Thymus (tissue), 11 donors: ENCODE results near the gene SUGP2. TPM values are rescaled to one million over a fixed set of nuclear protein-coding genes. Genes with fewer than 3 reads are reported as not detected.

Experiments used
- DNase-seq, 9 donors: peaks; one replicate each; pipeline ENCODE4 v3.0.0-alpha.2; 2013; ENCODE audit warnings: low spot score in 9 of 9, low read depth in 6 of 9, missing footprints in 1 of 9
- H3K27ac ChIP-seq, 2 donors: one replicate each; pipeline ENCODE4 v1.5.1; 2013; ENCODE audit warnings: control low read depth in 1 of 2, low read depth in 1 of 2, low read length in 1 of 2, mild to moderate bottlenecking in 1 of 2, moderate library complexity in 1 of 2
- H3K27me3 ChIP-seq, 2 donors: one replicate each; pipeline ENCODE4 v1.5.1; 2013; ENCODE audit warnings: low read length in 1 of 2; ENCODE audit not compliant: control insufficient read depth in 2 of 2, insufficient read depth in 1 of 2
- H3K36me3 ChIP-seq, 2 donors: one replicate each; pipeline ENCODE4 v1.5.1; 2013; ENCODE audit warnings: low read length in 1 of 2, mild to moderate bottlenecking in 1 of 2, moderate library complexity in 1 of 2; ENCODE audit not compliant: control insufficient read depth in 2 of 2, insufficient read depth in 2 of 2
- H3K4me1 ChIP-seq, 2 donors: one replicate each; pipeline ENCODE4 v1.5.1; 2013; ENCODE audit warnings: low read length in 2 of 2; ENCODE audit not compliant: control insufficient read depth in 2 of 2, insufficient read depth in 2 of 2
- H3K4me3 ChIP-seq, 2 donors: one replicate each; pipeline ENCODE4 v1.5.1; 2013; ENCODE audit warnings: low read length in 2 of 2, control low read depth in 1 of 2, mild to moderate bottlenecking in 1 of 2
- H3K9me3 ChIP-seq, 2 donors: one replicate each; pipeline ENCODE4 v1.5.1; 2013; ENCODE audit warnings: low read length in 1 of 2, mild to moderate bottlenecking in 1 of 2; ENCODE audit not compliant: control insufficient read depth in 2 of 2, insufficient read depth in 1 of 2
- WGBS: extraction: QIAGEN DNeasy Blood & Tissue Kit; methylation state at CpG from one replicate; pipeline ENCODE4 v1.1.7; 2013; 5-methylcytosine and 5-hydroxymethylcytosine counted together
- polyA plus RNA-seq: library from polyadenylated mRNA; stranded (reverse); fragments of 200-250 nt; gene quantifications from one replicate; pipeline ENCODE4 v1.2.3, GENCODE V29; 2013
- total RNA-seq: library from RNA; stranded (reverse); fragments of 120-200 nt; gene quantifications from one replicate; pipeline ENCODE4 v1.2.4, GENCODE V29; 2013
- donor health status: healthy.

SUGP2 gene
- total and polyA plus RNA-seq, 2 donors = 45.3 to 129 TPM

DNA sequence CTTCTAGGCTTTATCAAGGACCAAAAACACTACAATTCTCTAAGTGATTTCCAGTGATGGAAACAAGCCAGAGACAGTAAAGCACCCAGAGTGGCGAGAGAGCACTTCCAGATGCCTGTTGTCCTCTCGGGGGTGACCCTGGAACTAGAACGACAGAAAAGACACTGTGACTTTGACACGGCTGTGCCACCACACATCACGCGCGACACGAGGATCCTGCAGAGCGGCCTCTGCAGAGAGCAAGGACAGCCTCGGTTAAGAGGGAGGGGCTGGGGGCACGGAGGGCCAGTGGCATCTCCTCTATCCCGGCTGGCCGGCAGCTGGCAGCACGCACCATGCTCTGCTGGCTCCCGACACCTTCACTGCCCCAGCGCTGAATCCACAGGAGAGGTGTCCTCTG, 42.3 kb downstream of the SUGP2 start:
- DNase-seq = no peak
- WGBS = 96% methylated on average over 16 of the region's 16 CpGs
- Histone ChIP-seq H3K36me3 (peaks cover 42 to 44% of the 10 kb centered on the region in 2 donors), H3K27ac (no peak overlapping the region), H3K4me3 (no peak overlapping the region), H3K9me3 (no peaks in the 10 kb centered on the region), H3K4me1 (no peaks in the 10 kb centered on the region), H3K27me3 (peaks cover 0 to 19% of the 10 kb centered on the region in 2 donors)

DNA sequence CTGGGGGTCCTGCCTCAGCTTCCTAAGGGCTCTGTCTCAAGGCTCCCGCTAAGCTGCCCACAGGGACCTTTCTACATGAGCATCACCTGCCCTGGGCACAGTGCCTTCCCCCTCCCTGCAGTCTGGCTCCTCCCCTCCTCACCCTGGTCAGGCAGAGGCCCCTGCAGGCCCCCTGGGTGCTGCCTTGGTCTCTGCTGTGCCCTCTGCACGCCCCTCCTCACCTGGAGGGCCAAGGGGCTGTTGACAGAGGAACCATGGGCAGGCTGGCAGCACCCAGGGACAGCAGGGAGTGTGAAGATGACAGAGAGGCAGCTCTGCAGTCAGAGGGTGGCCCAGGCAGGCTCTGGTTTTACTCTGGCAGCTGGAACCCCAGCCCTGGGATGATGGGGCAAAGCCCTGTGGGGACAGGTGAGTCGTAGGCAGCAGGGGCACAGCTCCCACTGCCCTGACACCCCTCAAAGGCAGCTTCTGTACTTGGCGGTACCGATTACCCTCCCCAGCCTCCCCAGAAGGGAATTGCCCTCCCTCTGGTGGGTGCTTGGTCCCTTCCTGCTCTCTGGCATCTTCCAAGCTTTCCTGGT, 43.1 kb downstream of the SUGP2 start:
- WGBS = 97% methylated on average over 5 of the region's 5 CpGs
- Histone ChIP-seq H3K9me3 (no peaks in the 10 kb centered on the region), H3K4me1 (peaks cover 0 to 4% of the 10 kb centered on the region in 2 donors), H3K27me3 (peaks cover 2 to 27% of the 10 kb centered on the region in 2 donors), H3K27ac (no peak overlapping the region), H3K36me3 (peaks cover 37% of the 10 kb centered on the region in 2 donors), H3K4me3 (no peak overlapping the region)
- no peak for DNase-seq

DNA sequence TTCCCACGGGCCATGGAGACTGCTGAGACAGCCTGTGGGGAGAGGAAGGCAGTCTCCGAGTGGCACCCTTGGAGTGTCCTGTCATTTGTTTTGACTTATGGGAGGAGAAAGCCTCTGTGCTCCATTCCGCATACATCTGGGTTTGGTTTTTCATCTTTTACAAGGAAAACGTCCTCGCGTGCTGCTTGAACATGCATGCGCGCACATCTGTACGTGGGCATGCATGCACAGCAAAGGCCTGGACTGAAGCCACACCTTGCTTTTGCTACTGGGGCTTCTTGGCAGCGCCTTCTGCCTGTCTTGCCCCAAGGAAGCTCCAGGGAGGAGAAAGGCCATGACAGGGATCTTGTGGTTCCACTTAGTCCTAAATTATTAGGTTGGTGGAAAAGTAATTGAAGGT, 44.0 kb downstream of the SUGP2 start:
- DNase-seq = no peak
- Histone ChIP-seq H3K36me3 (peaks cover 29 to 30% of the 10 kb centered on the region in 2 donors), H3K27ac (no peak overlapping the region), H3K4me3 (no peak overlapping the region), H3K27me3 (peaks cover 5 to 36% of the 10 kb centered on the region in 2 donors), H3K9me3 (no peaks in the 10 kb centered on the region), H3K4me1 (peaks cover 0 to 4% of the 10 kb centered on the region in 2 donors)
- WGBS = 93% methylated on average over 10 of the region's 10 CpGs

DNA sequence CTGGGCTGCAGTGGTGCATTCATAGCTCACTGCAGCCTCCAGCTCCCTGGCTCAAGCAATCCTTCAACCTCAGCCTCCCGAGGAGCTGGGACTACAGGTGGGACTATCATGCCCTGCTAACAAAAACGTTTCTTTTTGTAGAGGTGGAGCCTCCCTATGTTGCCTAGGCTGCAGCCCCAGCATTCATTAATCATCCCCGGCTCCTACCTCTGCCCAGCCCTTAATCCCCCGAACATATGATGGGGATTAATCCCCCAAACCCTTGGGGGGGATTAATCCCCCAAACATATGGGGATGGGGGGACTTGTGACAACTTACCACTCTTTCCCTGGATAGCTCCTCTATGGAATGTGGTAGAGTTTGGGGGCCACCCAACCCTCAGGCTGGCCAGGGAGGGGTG, 45.9 kb downstream of the SUGP2 start:
- Histone ChIP-seq H3K36me3 (peaks cover 10 to 12% of the 10 kb centered on the region in 2 donors), H3K27ac (no peak overlapping the region), H3K4me3 (no peak overlapping the region), H3K27me3 (peaks cover 7 to 51% of the 10 kb centered on the region in 2 donors), H3K9me3 (no peaks in the 10 kb centered on the region), H3K4me1 (peaks cover 0 to 4% of the 10 kb centered on the region in 2 donors)
- DNase-seq = no peak
- WGBS = 73% methylated on average over 4 of the region's 4 CpGs

DNA sequence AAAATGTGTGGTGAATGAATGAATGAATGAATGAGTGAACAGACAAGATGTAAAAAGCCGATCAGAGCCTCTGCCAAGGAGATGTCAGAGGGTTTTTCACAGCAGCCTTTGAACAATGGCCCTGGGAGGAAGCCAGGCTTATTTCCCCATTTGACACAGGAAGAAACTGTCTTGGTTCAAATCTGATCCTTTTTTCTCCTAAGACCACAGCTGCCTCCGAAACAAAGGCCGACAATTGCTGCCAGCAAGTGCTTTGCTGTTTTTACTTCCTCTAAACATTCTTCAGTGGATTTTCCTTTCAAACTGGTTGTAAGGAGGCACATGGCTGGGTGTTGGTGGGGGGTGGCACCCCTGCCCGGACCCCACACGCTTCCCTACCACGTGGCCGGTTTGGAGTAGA, 48.1 kb downstream of the SUGP2 start:
- H3K4me1 ChIP-seq = peaks cover 0 to 4% of the 10 kb centered on the region in 2 donors
- WGBS = 13% methylated on average over 7 of the region's 7 CpGs
- H3K36me3 ChIP-seq = no peaks in the 10 kb centered on the region
- H3K27ac ChIP-seq = no peak overlapping the region
- H3K9me3 ChIP-seq = no peaks in the 10 kb centered on the region
- peak in 1 of 9 donors; percentile 15 for DNase-seq
- no peak overlapping the region for H3K4me3 ChIP-seq
- H3K27me3 ChIP-seq = peaks cover 7 to 56% of the 10 kb centered on the region in 2 donors

DNA sequence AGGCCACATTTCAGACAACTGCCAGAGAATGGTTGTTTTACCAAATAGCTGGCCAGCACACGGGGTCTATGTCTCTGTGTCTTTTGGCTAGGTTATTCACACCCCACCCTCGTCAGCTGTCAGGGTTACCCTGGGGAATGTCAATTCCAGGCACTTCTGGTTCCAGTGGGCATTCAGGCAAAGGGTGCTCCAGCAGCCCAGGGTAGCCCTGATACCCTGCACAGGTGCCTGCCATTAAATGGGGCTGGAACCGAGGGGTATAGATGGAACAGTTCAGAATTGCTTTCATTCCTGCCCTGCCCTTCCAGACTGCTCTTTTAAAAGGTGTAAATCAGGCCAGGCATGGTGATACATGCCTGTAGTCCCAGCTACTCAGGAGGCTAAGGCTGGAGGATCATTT, 49.1 kb downstream of the SUGP2 start:
- H3K4me3 ChIP-seq = no peak overlapping the region
- WGBS = 94% methylated on average over 3 of the region's 3 CpGs
- no peak overlapping the region for H3K27ac ChIP-seq
- peaks cover 0 to 4% of the 10 kb centered on the region in 2 donors for H3K4me1 ChIP-seq
- H3K9me3 ChIP-seq = no peaks in the 10 kb centered on the region
- DNase-seq = no peak
- no peaks in the 10 kb centered on the region for H3K36me3 ChIP-seq
- peaks cover 7 to 56% of the 10 kb centered on the region in 2 donors for H3K27me3 ChIP-seq

DNA sequence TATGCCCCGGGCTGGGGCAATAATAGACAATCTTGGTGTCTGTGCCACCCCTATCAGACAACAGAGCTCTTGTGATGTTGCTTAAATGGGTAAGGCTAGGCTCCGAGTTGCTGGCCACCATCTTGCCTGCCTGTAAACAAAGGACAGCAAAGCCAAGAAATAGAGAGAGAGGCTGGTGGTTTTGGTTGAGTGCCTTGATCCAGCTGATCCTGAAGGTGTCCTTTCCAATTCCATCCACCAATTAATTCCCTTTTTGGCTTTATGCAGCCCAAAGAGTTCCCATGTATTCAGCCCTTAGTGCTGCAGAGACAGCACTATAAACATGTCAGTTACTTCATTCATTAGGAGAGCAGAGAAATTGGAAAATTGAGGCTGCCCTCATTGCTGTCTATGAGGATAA, 50.6 kb downstream of the SUGP2 start:
- peaks cover 0 to 4% of the 10 kb centered on the region in 2 donors for H3K4me1 ChIP-seq
- WGBS = 90% methylated on average over 2 of the region's 2 CpGs

DNA sequence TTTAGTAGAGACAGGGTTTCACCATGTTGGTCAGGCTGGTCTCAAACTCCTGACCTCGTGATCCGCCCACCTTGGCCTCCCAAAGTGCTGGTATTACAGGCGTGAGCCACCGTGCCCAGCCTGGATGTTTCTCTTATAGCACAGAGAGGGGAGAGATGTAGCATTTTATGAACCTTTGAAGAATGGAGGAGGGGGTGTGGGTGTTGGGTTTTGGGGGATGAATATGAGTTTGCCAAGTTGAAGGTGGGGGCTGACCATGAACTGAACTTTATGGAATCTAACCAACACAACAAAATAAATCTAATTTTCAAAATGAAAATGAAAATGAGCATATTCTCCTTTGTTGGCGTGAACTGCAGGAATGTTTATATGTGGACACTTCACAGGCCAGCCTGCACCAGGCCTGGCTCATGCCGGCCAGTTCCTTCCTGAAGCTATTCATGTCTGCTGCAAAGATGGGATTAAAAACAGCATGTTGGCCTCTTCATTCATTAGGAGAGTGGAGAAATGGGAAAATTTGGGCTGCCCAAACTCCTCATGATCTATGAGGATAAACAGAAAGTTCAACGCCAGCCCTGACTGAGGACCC, 52.8 kb downstream of the SUGP2 start:
- Histone ChIP-seq H3K27me3 (peaks cover 7 to 34% of the 10 kb centered on the region in 2 donors), H3K4me1 (peaks cover 0 to 3% of the 10 kb centered on the region in 2 donors), H3K27ac (no peak overlapping the region), H3K9me3 (no peaks in the 10 kb centered on the region), H3K4me3 (no peak overlapping the region), H3K36me3 (no peaks in the 10 kb centered on the region)
- no peak for DNase-seq
- WGBS = 94% methylated on average over 7 of the region's 7 CpGs

More for the DNA sequence above, 50.6 kb downstream of the SUGP2 start:
- no peak for DNase-seq
- peaks cover 7 to 54% of the 10 kb centered on the region in 2 donors for H3K27me3 ChIP-seq
- H3K27ac ChIP-seq = no peak overlapping the region
- H3K4me3 ChIP-seq = no peak overlapping the region
- H3K9me3 ChIP-seq = no peaks in the 10 kb centered on the region
- no peaks in the 10 kb centered on the region for H3K36me3 ChIP-seq

DNA sequence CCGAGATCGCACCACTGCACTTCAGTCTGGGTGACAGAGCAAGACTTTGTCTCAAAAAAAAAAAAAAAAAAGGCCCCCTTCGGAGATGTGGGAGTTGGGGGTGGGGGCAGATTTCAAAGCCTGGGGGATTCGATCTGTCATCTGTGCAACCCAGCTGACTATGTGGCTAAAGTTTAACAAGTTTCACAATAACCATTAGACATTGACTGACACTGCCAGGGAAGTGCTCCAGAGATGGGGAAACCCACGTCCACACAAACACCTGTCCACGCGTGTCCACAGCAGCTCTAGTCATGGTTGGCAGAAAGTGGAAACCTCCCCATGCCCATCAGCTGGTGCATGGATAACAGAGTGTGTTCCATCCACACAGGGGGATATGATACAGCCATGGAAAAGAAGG, 54.7 kb downstream of the SUGP2 start:
- H3K27me3 ChIP-seq = peaks cover 0 to 14% of the 10 kb centered on the region in 2 donors

More for the DNA sequence above, 54.7 kb downstream of the SUGP2 start:
- no peaks in the 10 kb centered on the region for H3K9me3 ChIP-seq
- WGBS = 90% methylated on average over 7 of the region's 7 CpGs
- no peaks in the 10 kb centered on the region for H3K4me1 ChIP-seq
- H3K27ac ChIP-seq = no peak overlapping the region
- H3K4me3 ChIP-seq = no peak overlapping the region
- H3K36me3 ChIP-seq = no peaks in the 10 kb centered on the region
- DNase-seq = no peak
